ENCODE measurements around the gene PSMD6.
A peak's percentile ranks its signal among the peaks of the same experiment; 100 is the strongest.

GRCh38 chr3:64023187-64023860, at the start of gene PSMD6:
- peak; percentile 85 for TF ChIP-seq POLR2AphosphoS5 (IDR thresholded peaks at IDR 0.05; ENCODE audit: borderline replicate concordance, low read depth, low read length)
- TF ChIP-seq EZH2 (IDR thresholded peaks at IDR 0.05): no peak
- no peak for TF ChIP-seq FOXP2 (optimal IDR thresholded peaks at IDR 0.05; ENCODE audit: control extremely low read depth, extremely low read length, insufficient read depth)
